AG04450 (cell line): ENCODE results near the gene ERN1. TPM values are rescaled to one million over a fixed set of nuclear protein-coding genes. Genes with fewer than 3 reads are reported as not detected.

Experiments
- CTCF ChIA-PET: fragments of 300-600, 350-600 bp; formaldehyde crosslinking; extraction: SDS; loops from one replicate; lab custom pipeline; 2022; ENCODE audit warnings: antibody characterized with exemption, inconsistent platforms; lab: Charles Lee
- POLR2A ChIA-PET: fragments of 350-600 bp; formaldehyde crosslinking; extraction: SDS; loops from one replicate; lab custom pipeline; 2021; ENCODE audit warnings: antibody characterized with exemption, inconsistent platforms; lab: Yijun Ruan, JAX
- DNase-seq: peaks from one replicate; pipeline ENCODE4 v3.0.0-alpha.2; 2011; ENCODE audit warnings: low read depth, low spot score
- H3K27ac ChIP-seq: one replicate; pipeline ENCODE4 v1.5.1; 2012; ENCODE audit warnings: low read depth, low read length, control low read depth
- H3K27me3 ChIP-seq: one replicate; pipeline ENCODE4 v1.6.0; 2012; ENCODE audit warnings: low read length; ENCODE audit not compliant: control insufficient read depth, insufficient read depth
- H3K4me3 ChIP-seq: 2 replicates; pipeline ENCODE4 v1.5.1; 2011; ENCODE audit warnings: mild to moderate bottlenecking, low read depth, low read length, control low read depth
- H3K9me3 ChIP-seq: 2 replicates; pipeline ENCODE4 v1.5.1; 2012; ENCODE audit warnings: low read length; ENCODE audit not compliant: control insufficient read depth, insufficient read depth
- CTCF ChIP-seq: IDR thresholded peaks from 2 replicates; pipeline ENCODE4 v1.5.1; 2011; ENCODE audit warnings: low read depth, low read length, control low read depth, inconsistent platforms
- polyA plus RNA-seq: library from polyadenylated mRNA; depleted of rRNA; stranded (reverse); fragments of >200 nt; gene quantifications from 2 replicates; pipeline ENCODE4 v1.2.3, GENCODE V29; 2011

ERN1 gene
- polyA plus RNA-seq, 1 experiment = 4.7 TPM

GRCh38 chr17:64071111-64071510 is 58.8 kb downstream of the ERN1 start:
- ChIA-PET CTCF (interaction anchor here (0.7 to 3.0 kb wide), 2 partner anchors 30 to 63 kb away, joined by 3 to 9 read pairs; no protein-coding TSS in a partner anchor), POLR2A (no interaction called here)
- no peak overlapping the region for H3K27ac ChIP-seq
- no peaks in the 10 kb centered on the region for H3K27me3 ChIP-seq
- no peak for DNase-seq
- peaks cover 12% of the 10 kb centered on the region for H3K9me3 ChIP-seq
- TF ChIP-seq CTCF = no peak
- H3K4me3 ChIP-seq = no peak overlapping the region

DNA sequence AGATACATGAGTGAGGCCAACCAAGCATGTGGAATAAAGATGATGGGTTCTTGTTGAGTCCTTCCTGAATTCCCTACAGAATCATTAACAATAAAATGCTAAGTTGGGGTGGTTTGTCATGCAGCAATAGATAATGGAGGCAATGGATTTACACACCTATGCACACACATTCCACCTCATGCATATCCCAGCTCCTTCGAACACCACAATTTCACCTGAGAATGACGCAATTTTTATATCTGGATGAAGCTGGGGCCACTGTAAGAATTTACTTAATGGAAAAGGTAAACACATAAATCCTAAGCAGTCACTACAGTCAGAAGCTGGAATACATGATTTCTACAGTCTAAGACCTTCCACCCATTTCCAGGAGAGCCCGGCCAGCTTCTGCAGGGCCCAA is 59.7 kb downstream of the ERN1 start:
- ChIA-PET CTCF (interaction anchor here (3.0 kb wide), 1 partner anchor 63 kb away, joined by 9 read pairs; no protein-coding TSS in a partner anchor), POLR2A (no interaction called here)
- peaks cover 12% of the 10 kb centered on the region for H3K9me3 ChIP-seq
- H3K27me3 ChIP-seq = no peaks in the 10 kb centered on the region
- no peak for DNase-seq
- H3K27ac ChIP-seq = no peak overlapping the region
- H3K4me3 ChIP-seq = no peak overlapping the region
- TF ChIP-seq CTCF = no peak

- Histone ChIP-seq H3K4me3 (no peak overlapping the region), H3K27ac (no peak overlapping the region), H3K9me3 (peaks cover 12% of the 10 kb centered on the region), H3K27me3 (no peaks in the 10 kb centered on the region)
- ChIA-PET POLR2A (no interaction called here), CTCF (interaction anchor here (0.8 to 3.0 kb wide), 2 partner anchors 40 to 64 kb away, joined by 3 to 9 read pairs; no protein-coding TSS in a partner anchor)
- DNase-seq = no peak
- no peak for TF ChIP-seq CTCF
Measured at GRCh38 chr17:64069143-64069542, 60.8 kb downstream of the ERN1 start.

DNA sequence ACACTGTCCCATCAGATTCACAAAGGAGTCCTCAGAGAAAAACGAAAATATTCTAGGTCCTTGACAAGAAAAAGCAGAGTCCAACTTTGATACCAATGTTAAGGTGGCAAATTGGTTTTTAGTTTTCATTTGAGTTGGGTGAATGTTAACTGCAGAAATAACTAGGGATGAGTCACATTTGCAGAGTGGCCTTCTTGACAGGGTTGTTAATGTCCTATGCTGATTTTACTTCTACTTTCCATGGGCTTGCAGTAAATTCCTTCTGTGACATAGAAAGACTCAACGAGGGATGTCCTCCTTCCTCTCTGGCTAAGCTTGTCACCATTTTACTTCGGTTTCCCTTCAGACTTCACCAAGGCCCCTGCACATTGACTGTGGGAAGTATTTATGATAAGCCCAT is 62.3 kb downstream of the ERN1 start:
- no peak for TF ChIP-seq CTCF
- no peak for DNase-seq
- Histone ChIP-seq H3K9me3 (peaks cover 12% of the 10 kb centered on the region), H3K27me3 (no peaks in the 10 kb centered on the region), H3K27ac (no peak overlapping the region), H3K4me3 (no peak overlapping the region)
- CTCF ChIA-PET = interaction anchor here (8.4 kb wide), 1 partner anchor 65 kb away, joined by 92 read pairs; the partner anchor contains the start of gene ERN1
- POLR2A ChIA-PET = no interaction called here

GRCh38 chr17:64066716-64067115 is 63.2 kb downstream of the ERN1 start:
- ChIA-PET CTCF (interaction anchor here (8.4 kb wide), 1 partner anchor 66 kb away, joined by 92 read pairs; the partner anchor contains the start of gene ERN1), POLR2A (no interaction called here)
- H3K9me3 ChIP-seq = peaks cover 12% of the 10 kb centered on the region
- no peak overlapping the region for H3K4me3 ChIP-seq
- no peak for DNase-seq
- H3K27me3 ChIP-seq = no peaks in the 10 kb centered on the region
- no peak for TF ChIP-seq CTCF
- no peak overlapping the region for H3K27ac ChIP-seq
